ENCODE results near the gene LCE1A.

LCE1A gene

GRCh38 chr1:152801333-152801732 is 25.9 kb upstream of the LCE1A start:
- no peaks in the 10 kb centered on the region for H3K27me3 Mint-ChIP-seq (ENCODE audit: low read depth)
- peaks cover 33% of the 10 kb centered on the region for H3K9me3 Mint-ChIP-seq
- TF ChIP-seq CTCF (IDR thresholded peaks at IDR 0.05; ENCODE audit: unreplicated experiment in 3 of 3), result no peak
- no peaks in the 10 kb centered on the region for H3K36me3 Mint-ChIP-seq (ENCODE audit: low read depth)
- H3K4me3 Mint-ChIP-seq, result no peak overlapping the region
- H3K4me1 Mint-ChIP-seq, result no peaks in the 10 kb centered on the region
- H3K27ac Mint-ChIP-seq, result no peak overlapping the region

- Mint-ChIP-seq H3K27me3 (ENCODE audit: low read depth) (no peaks in the 10 kb centered on the region), H3K36me3 (ENCODE audit: low read depth) (no peaks in the 10 kb centered on the region), H3K4me1 (no peaks in the 10 kb centered on the region), H3K4me3 (no peak within 1 kb of the TSS), H3K9me3 (peaks cover 28% of the 10 kb centered on the region), H3K27ac (no peak within 1 kb of the TSS)
- no peak for TF ChIP-seq CTCF (IDR thresholded peaks at IDR 0.05; ENCODE audit: unreplicated experiment in 3 of 3)
Measured at GRCh38 chr1:152806576-152806975, 20.7 kb upstream of the LCE1A start, which contains the start of gene LCE1C. TSS of gene LCE1C (minus strand) at chr1:152806651. CDS start at chr1:152805478, 1,173 bp downstream.

- Mint-ChIP-seq H3K4me1 (no peaks in the 10 kb centered on the region), H3K27ac (no peak overlapping the region), H3K36me3 (ENCODE audit: low read depth) (no peaks in the 10 kb centered on the region), H3K27me3 (ENCODE audit: low read depth) (no peaks in the 10 kb centered on the region), H3K4me3 (no peak overlapping the region), H3K9me3 (peaks cover 23% of the 10 kb centered on the region)
- no peak for TF ChIP-seq CTCF (IDR thresholded peaks at IDR 0.05; ENCODE audit: unreplicated experiment in 3 of 3)
Measured at GRCh38 chr1:152811050-152811449, 16.2 kb upstream of the LCE1A start.

- no peak within 1 kb of the TSS for H3K4me3 Mint-ChIP-seq
- H3K36me3 Mint-ChIP-seq (ENCODE audit: low read depth), result no peaks in the 10 kb centered on the region
- no peaks in the 10 kb centered on the region for H3K27me3 Mint-ChIP-seq (ENCODE audit: low read depth)
Measured at GRCh38 chr1:152811671-152812070, 15.6 kb upstream of the LCE1A start, which contains the start of gene LCE1B. TSS of gene LCE1B (plus strand) at chr1:152811971. CDS start at chr1:152812447, 476 bp downstream.

GRCh38 chr1:152817309-152817708 is 10.0 kb upstream of the LCE1A start:
- Mint-ChIP-seq H3K36me3 (ENCODE audit: low read depth) (no peaks in the 10 kb centered on the region), H3K9me3 (peaks cover 30% of the 10 kb centered on the region), H3K4me1 (no peaks in the 10 kb centered on the region), H3K27me3 (ENCODE audit: low read depth) (no peaks in the 10 kb centered on the region), H3K4me3 (no peak overlapping the region), H3K27ac (no peak overlapping the region)
- no peak for TF ChIP-seq CTCF (IDR thresholded peaks at IDR 0.05; ENCODE audit: unreplicated experiment in 3 of 3)

More at GRCh38 chr1:152811671-152812070, 15.6 kb upstream of the LCE1A start, which contains the start of gene LCE1B:
- no peak for TF ChIP-seq CTCF (IDR thresholded peaks at IDR 0.05; ENCODE audit: unreplicated experiment in 3 of 3)
- H3K9me3 Mint-ChIP-seq, result peaks cover 23% of the 10 kb centered on the region
- H3K4me1 Mint-ChIP-seq, result no peaks in the 10 kb centered on the region
- H3K27ac Mint-ChIP-seq, result no peak within 1 kb of the TSS

- no peak for TF ChIP-seq CTCF (IDR thresholded peaks at IDR 0.05; ENCODE audit: unreplicated experiment in 3 of 3)
- no peak overlapping the region for H3K27ac Mint-ChIP-seq
- H3K4me3 Mint-ChIP-seq, result no peak overlapping the region
- no peaks in the 10 kb centered on the region for H3K4me1 Mint-ChIP-seq
- peaks cover 18% of the 10 kb centered on the region for H3K9me3 Mint-ChIP-seq
- H3K36me3 Mint-ChIP-seq (ENCODE audit: low read depth), result no peaks in the 10 kb centered on the region
- no peaks in the 10 kb centered on the region for H3K27me3 Mint-ChIP-seq (ENCODE audit: low read depth)
Measured at GRCh38 chr1:152823294-152823693, 4.0 kb upstream of the LCE1A start.

All from nephron (organoid).